KOPT-K1 (cell line): ENCODE measurements around the gene ITPR2.
"Not testable (repeated sequence)": the region's sequence is repeated elsewhere in the genome, so short reads cannot be mapped to it uniquely, and the experiment has no call there.

Experiments used
- H3K27ac ChIP-seq: fragments of 200-600 bp; sonication (generic); 2 replicates; pipeline ENCODE4 v1.5.1; 2016; ENCODE audit warnings: antibody characterized with exemption, mild to moderate bottlenecking, low read depth, low read length; ENCODE audit not compliant: poor library complexity, severe bottlenecking
- H3K36me3 ChIP-seq: fragments of 200-600 bp; sonication (generic); 2 replicates; pipeline ENCODE4 v1.5.1; 2017; ENCODE audit warnings: antibody characterized with exemption, mild to moderate bottlenecking, low read length, moderate library complexity; ENCODE audit not compliant: insufficient read depth
- H3K9me3 ChIP-seq: fragments of 200-600 bp; sonication (generic); 2 replicates; pipeline ENCODE4 v1.5.1; 2017; ENCODE audit warnings: antibody characterized with exemption, low read length, mild to moderate bottlenecking; ENCODE audit not compliant: insufficient read depth, poor library complexity, severe bottlenecking

Gene ITPR2

GRCh38 chr12:26730481-26731350, 102.3 kb downstream of the ITPR2 start:
- no peak overlapping the region for H3K27ac ChIP-seq
- H3K36me3 ChIP-seq: no peaks in the 10 kb centered on the region
- H3K9me3 ChIP-seq: no peaks in the 10 kb centered on the region

- not testable (repeated sequence) for H3K36me3 ChIP-seq, H3K27ac ChIP-seq, H3K9me3 ChIP-seq
These were observed 103.8 kb downstream of the ITPR2 start for GRCh38 chr12:26729137-26729671.

DNA sequence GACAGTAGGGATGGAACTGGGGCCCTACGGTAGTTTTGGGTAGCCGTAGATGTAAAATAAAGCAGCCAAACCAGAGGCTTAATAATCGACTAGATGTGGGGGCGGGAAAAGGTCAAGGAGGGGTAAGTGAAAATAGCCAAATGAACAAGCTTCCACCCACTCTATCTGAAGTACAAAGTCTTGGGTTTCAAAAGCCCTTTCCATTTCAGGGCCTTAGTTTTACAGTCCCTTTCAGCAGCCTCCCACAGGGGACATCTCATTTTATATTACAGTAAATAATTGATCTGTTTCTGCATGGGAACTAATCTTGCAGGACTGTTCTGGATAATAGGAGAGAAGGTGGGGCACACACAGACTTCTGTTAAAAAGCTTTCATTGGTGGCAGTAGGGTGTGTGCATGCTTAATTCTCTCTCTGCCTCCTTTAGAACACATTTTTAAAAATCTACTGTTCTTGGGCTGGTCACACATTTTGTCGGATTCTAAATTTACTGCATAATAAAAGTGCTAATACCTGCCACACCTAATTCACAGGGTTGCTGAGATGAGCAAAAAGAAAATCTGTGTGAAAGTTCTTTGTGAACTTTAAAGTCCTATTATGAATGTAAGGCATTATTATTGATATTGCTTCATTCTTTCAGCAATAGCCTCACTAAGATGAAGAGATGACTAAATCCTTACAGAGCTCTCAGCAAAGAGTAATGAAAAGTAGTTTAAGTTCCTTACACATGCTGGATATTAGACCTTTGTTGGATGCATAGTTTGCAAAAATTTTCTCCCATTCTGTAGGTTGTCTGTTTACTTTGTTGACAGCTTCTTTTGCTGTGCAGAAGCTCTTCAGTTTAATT, 104.6 kb downstream of the ITPR2 start:
- H3K27ac ChIP-seq: no peak overlapping the region
- H3K9me3 ChIP-seq: no peaks in the 10 kb centered on the region
- no peaks in the 10 kb centered on the region for H3K36me3 ChIP-seq

- Histone ChIP-seq H3K27ac (no peak overlapping the region), H3K36me3 (no peaks in the 10 kb centered on the region), H3K9me3 (no peaks in the 10 kb centered on the region)
These were observed 105.4 kb downstream of the ITPR2 start for GRCh38 chr12:26727482-26728204.

DNA sequence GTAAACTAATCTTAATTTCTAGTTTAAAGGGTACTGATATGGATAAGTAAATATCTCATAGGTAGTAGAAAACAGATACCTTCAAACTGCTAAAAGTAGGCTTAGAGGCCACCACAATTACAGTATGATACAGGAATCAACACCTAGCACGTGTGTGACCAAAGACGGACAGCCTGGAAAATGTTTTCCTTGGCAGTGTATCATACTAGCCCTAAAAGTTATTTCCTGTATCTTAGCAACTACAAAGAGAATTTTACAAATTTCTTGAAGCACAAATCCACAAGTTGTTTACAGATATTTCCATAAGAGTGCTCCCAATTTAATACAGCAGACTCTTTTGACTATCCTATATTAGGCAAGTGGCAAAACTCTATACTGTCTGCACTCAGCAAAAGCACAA, 106.0 kb downstream of the ITPR2 start:
- Histone ChIP-seq H3K27ac (no peak overlapping the region), H3K36me3 (no peaks in the 10 kb centered on the region), H3K9me3 (no peaks in the 10 kb centered on the region)

- Histone ChIP-seq H3K27ac (no peak overlapping the region), H3K36me3 (no peaks in the 10 kb centered on the region), H3K9me3 (no peaks in the 10 kb centered on the region)
These were observed 107.6 kb downstream of the ITPR2 start for GRCh38 chr12:26725276-26725916.

DNA sequence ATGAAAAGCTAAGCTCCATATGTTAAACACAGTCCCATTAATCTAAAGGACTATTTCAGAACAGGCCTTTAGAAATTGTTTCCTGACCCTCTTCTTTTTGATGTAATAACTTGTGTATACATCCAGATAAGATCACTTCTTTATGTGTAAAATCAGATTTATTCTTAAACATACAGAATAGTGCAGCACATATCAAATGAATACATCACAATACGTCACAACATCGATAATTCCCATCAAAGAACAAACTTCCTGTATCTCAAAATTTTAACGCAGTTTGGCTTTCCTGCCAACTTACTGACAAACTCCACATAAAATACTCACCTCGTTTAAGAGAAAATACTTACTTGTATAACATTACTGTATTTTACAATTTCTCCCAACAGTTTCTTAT, 108.7 kb downstream of the ITPR2 start:
- Histone ChIP-seq H3K27ac (no peak overlapping the region), H3K9me3 (no peaks in the 10 kb centered on the region), H3K36me3 (no peaks in the 10 kb centered on the region)

- Histone ChIP-seq H3K27ac (no peak overlapping the region), H3K9me3 (no peaks in the 10 kb centered on the region), H3K36me3 (no peaks in the 10 kb centered on the region)
These were observed 109.3 kb downstream of the ITPR2 start for GRCh38 chr12:26723379-26724308.

- no peaks in the 10 kb centered on the region for H3K36me3 ChIP-seq
- no peaks in the 10 kb centered on the region for H3K9me3 ChIP-seq
- H3K27ac ChIP-seq: no peak overlapping the region
These were observed 111.2 kb downstream of the ITPR2 start for GRCh38 chr12:26721800-26722199.

- Histone ChIP-seq H3K27ac (no peak overlapping the region), H3K36me3 (peaks cover 4% of the 10 kb centered on the region; the same call in 1 of the 2 replicates)
These were observed 113.1 kb downstream of the ITPR2 start for GRCh38 chr12:26719852-26720251.

GRCh38 chr12:26717757-26718156, 115.2 kb downstream of the ITPR2 start:
- H3K27ac ChIP-seq: no peak overlapping the region
- H3K9me3 ChIP-seq: no peaks in the 10 kb centered on the region

More at GRCh38 chr12:26719852-26720251, 113.1 kb downstream of the ITPR2 start:
- no peaks in the 10 kb centered on the region for H3K9me3 ChIP-seq

DNA sequence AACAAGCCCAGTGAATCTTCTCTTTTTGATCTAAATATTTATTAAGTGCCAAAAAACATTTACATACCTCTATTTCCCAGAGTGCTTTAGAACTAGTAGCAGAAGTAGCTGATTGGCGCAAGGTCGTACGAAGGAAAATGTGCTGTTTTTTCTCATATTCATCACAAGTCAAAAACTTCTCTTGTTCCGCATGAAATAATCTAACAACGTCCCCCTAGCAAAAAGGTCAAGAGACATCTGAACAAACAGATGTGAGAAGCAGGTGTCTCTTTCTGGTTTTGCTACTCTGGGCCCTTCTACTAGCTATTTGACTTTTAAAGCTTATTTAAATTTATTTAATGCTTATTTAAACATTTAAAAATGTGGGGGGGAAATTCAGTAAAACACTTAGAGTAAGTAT, 117.8 kb downstream of the ITPR2 start:
- Histone ChIP-seq H3K9me3 (no peaks in the 10 kb centered on the region), H3K27ac (no peak overlapping the region), H3K36me3 (peaks cover 8% of the 10 kb centered on the region; the same call in 1 of the 2 replicates)

More at GRCh38 chr12:26717757-26718156, 115.2 kb downstream of the ITPR2 start:
- H3K36me3 ChIP-seq: peaks cover 8% of the 10 kb centered on the region; the same call in 1 of the 2 replicates

DNA sequence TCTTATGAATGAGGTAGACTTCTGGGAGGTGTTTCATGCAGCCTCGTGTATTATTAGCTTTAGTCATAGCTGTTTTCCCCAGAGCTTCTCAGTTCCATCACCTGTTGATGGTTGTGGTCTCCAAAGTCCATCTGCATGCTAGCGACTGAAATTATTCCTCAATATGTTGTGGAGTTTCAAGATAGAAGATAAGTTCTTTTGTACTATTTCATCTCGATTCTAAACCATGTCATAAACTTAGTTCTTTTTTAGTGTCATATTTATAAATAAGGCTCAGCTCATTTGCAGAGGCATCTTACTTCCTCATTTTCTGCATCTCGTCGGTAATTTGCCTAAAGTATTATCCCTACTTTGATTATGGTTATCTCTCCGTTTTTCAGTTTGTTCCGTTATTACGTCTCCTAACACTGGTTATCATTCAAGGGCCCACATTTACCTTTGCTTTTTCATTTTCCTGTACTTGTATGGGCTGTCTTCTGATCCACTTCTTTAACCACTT, 119.1 kb downstream of the ITPR2 start:
- no peaks in the 10 kb centered on the region for H3K9me3 ChIP-seq
- peaks cover 12% of the 10 kb centered on the region; the same call in 1 of the 2 replicates for H3K36me3 ChIP-seq
- no peak overlapping the region for H3K27ac ChIP-seq
